Calu3 (cell line): ENCODE data around the gene LAGE3. TPM values are rescaled to one million over a fixed set of nuclear protein-coding genes. Genes with fewer than 3 reads are reported as not detected.
A peak's percentile ranks its signal among the peaks of the same experiment; 100 is the strongest.

ENCODE experiments used
- BruUV-seq: library from RNA; stranded (reverse); fragments of 400-500 nt; replicated peaks from 2 replicates; lab custom pipeline; 2021; lab: Mats Ljungman, UMichigan
- CTCF ChIA-PET: fragments of 300-600 bp; sonication (Branson Sonifier 250); formaldehyde crosslinking; loops from one replicate; lab custom pipeline; 2022; ENCODE audit warnings: antibody characterized with exemption; lab: Charles Lee
- DNase-seq: peaks from one replicate; pipeline ENCODE4 v3.0.0; 2022
- H3K27ac Mint-ChIP-seq: one replicate; pipeline ENCODE4 v1.8.0; 2022; ENCODE audit warnings: mixed read lengths; ENCODE audit not compliant: unreplicated experiment
- H3K27me3 Mint-ChIP-seq: one replicate; pipeline ENCODE4 v1.8.0; 2022; ENCODE audit warnings: mixed read lengths; ENCODE audit not compliant: unreplicated experiment
- H3K36me3 Mint-ChIP-seq: one replicate; pipeline ENCODE4 v1.8.0; 2022; ENCODE audit warnings: mild to moderate bottlenecking, moderate library complexity, mixed read lengths; ENCODE audit not compliant: insufficient read depth, unreplicated experiment
- H3K4me1 Mint-ChIP-seq: one replicate; pipeline ENCODE4 v1.8.0; 2022; ENCODE audit warnings: mild to moderate bottlenecking, low read depth, mixed read lengths; ENCODE audit not compliant: unreplicated experiment
- H3K4me3 Mint-ChIP-seq: one replicate; pipeline ENCODE4 v1.8.0; 2022; ENCODE audit warnings: mild to moderate bottlenecking, low read depth, moderate library complexity, mixed read lengths; ENCODE audit not compliant: unreplicated experiment
- H3K9me3 Mint-ChIP-seq: one replicate; pipeline ENCODE4 v1.8.0; 2022; ENCODE audit warnings: low read depth, mixed read lengths; ENCODE audit not compliant: unreplicated experiment
- intact Hi-C: fragments of 100-400 bp; cut with micrococcal nuclease; formaldehyde crosslinking; loops from one replicate; pipeline ENCODE4 v1.10.0; 2022; ENCODE audit not compliant: unreplicated experiment
- microRNA-seq: library from miRNA; unstranded; fragments of <30 nt; microRNA quantifications from one replicate; pipeline ENCODE4 v1.2.0, GENCODE V29; 2022
- total RNA-seq: library from RNA; stranded (reverse); gene quantifications from 2 replicates; pipeline ENCODE4 v1.2.3, GENCODE V29; 2022
- TF ChIP-seq, protein P1 (sequence below): fragments of 200-600 bp; IDR thresholded peaks from one replicate; pipeline ENCODE4 v1.8.0; 2022; ENCODE audit warnings: antibody characterized with exemption; ENCODE audit not compliant: unreplicated experiment

The LAGE3 gene
- total RNA-seq, 1 experiment from 2014 or later = 25.5 TPM

DNA sequence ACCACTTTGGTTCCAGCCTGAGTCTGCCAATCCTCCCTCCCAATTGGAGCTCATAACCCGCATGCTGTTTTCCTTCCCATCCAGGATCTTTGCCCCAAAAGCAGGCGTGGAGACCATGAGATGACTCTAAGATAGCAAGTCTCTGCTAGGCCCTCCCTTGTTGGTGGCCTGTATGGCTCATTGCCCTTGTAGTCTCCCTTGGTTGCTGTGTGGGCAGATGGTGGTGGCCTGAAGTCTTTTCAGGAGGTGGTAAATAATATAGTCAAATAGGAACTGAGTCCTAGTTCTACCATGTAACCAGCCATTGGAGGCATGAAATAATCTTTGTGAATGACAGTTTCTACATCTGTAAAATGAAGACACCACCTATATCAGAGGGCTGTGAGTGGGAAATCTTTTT lies 49.4 kb downstream of the LAGE3 start:
- no peaks in the 10 kb centered on the region for H3K27me3 Mint-ChIP-seq
- intact Hi-C loops = no loop called here
- TF ChIP-seq, protein P1, sequence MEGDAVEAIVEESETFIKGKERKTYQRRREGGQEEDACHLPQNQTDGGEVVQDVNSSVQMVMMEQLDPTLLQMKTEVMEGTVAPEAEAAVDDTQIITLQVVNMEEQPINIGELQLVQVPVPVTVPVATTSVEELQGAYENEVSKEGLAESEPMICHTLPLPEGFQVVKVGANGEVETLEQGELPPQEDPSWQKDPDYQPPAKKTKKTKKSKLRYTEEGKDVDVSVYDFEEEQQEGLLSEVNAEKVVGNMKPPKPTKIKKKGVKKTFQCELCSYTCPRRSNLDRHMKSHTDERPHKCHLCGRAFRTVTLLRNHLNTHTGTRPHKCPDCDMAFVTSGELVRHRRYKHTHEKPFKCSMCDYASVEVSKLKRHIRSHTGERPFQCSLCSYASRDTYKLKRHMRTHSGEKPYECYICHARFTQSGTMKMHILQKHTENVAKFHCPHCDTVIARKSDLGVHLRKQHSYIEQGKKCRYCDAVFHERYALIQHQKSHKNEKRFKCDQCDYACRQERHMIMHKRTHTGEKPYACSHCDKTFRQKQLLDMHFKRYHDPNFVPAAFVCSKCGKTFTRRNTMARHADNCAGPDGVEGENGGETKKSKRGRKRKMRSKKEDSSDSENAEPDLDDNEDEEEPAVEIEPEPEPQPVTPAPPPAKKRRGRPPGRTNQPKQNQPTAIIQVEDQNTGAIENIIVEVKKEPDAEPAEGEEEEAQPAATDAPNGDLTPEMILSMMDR = no peak
- H3K4me1 Mint-ChIP-seq = peaks cover 24% of the 10 kb centered on the region
- H3K4me3 Mint-ChIP-seq = peak overlapping the region; percentile 79
- H3K27ac Mint-ChIP-seq = no peak overlapping the region
- peaks cover 38% of the 10 kb centered on the region for H3K36me3 Mint-ChIP-seq
- BruUV-seq = TSS peak; percentile 72
- DNase-seq = no peak
- no peaks in the 10 kb centered on the region for H3K9me3 Mint-ChIP-seq
- CTCF ChIA-PET = no interaction called here

DNA sequence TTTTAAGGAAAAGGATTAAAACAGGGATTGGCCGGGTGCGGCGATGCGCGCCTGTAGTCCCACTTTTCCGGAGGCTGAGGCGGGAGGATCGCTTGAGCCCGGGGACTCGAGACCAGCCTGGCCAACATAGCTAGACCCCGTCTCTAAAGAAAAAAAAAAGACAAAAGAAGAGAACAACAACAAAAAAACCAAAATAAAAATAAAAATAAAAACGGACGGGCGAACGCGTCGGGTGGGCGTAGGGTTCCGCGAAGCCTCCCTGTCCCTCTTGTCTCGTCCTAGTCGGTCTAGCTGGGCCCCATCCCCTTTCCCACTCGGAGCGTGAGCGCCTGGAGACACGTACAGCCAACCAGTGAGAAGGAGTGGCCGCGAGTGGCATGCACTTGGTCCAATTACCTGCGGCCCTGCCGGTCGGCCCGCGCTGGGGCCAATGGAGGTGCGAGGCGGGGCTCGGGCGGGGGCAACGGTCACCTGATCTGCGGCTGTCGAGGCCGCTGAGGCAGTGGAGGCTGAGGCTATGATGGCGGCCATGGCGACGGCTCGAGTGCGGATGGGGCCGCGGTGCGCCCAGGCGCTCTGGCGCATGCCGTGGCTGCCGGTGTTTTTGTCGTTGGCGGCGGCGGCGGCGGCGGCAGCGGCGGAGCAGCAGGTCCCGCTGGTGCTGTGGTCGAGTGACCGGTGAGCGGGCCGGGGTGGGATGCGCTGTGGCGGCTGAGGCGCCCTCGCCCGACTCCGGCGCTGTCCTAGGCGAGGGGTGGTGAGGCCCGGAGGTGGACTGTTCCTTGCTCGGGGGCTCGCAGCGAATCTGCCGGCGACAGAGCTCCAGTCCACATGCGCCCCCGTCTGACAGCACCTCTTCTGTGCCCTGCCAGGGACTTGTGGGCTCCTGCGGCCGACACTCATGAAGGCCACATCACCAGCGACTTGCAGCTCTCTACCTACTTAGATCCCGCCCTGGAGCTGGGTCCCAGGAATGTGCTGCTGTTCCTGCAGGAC lies 50.6 kb downstream of the LAGE3 start, which contains the start of gene ATP6AP1:
ATP6AP1 (plus strand) TSS at position 502 of the 996 bp plus-strand sequence; CDS start at position 518, 16 bp downstream.
- intact Hi-C loops = no loop called here
- peaks cover 42% of the 10 kb centered on the region for H3K36me3 Mint-ChIP-seq
- no peaks in the 10 kb centered on the region for H3K27me3 Mint-ChIP-seq
- peak within 1 kb of the TSS; percentile 79 for H3K4me3 Mint-ChIP-seq
- DNase-seq = peak; percentile 94
- CTCF ChIA-PET = interaction anchor here (0.6 to 1.6 kb wide), 2 partner anchors 22 to 55 kb away, joined by 3 to 6 read pairs; no protein-coding TSS in a partner anchor
- TF ChIP-seq, protein P1 = no peak
- H3K4me1 Mint-ChIP-seq = peaks cover 24% of the 10 kb centered on the region
- H3K27ac Mint-ChIP-seq = peak within 1 kb of the TSS; percentile 95
- no peaks in the 10 kb centered on the region for H3K9me3 Mint-ChIP-seq
- BruUV-seq = no TSS peak

Small RNA genes lying within 50 kb of the gene (microRNA-seq; reads per million reads assigned to microRNA genes)
- 2.8 reads per million for gene MIR6858

Other genes starting within 250 kb of the LAGE3 start
- gene OPN1MW3, start 221.7 kb downstream of the LAGE3 start, total RNA-seq = not detected in 2 replicates
- gene TEX28, start 184.2 kb downstream of the LAGE3 start, total RNA-seq = not detected in 2 replicates
- not detected in 2 replicates for gene TKTL1, start 183.5 kb downstream of the LAGE3 start, total RNA-seq
- 973 and 1,240 TPM in 2 replicates for gene FLNA, start 104.6 kb downstream of the LAGE3 start, total RNA-seq
- gene EMD, start 100.0 kb downstream of the LAGE3 start, total RNA-seq = 75.1 TPM in 2 replicates
- 1,458 and 1,495 TPM in 2 replicates for gene RPL10, start 80.9 kb downstream of the LAGE3 start, total RNA-seq
- gene DNASE1L1, start 70.0 kb downstream of the LAGE3 start, total RNA-seq = 28.8 and 30.6 TPM in 2 replicates
- gene TAFAZZIN, start 67.7 kb downstream of the LAGE3 start, total RNA-seq = 55.0 and 56.3 TPM in 2 replicates
- gene ATP6AP1, start 50.6 kb downstream of the LAGE3 start, total RNA-seq = 109 and 124 TPM in 2 replicates
- 118 and 130 TPM in 2 replicates for gene GDI1, start 42.1 kb downstream of the LAGE3 start, total RNA-seq
- 87.9 and 88.9 TPM in 2 replicates for gene FAM50A, start 35.1 kb downstream of the LAGE3 start, total RNA-seq
- gene PLXNA3, start 21.0 kb downstream of the LAGE3 start, total RNA-seq = 74.0 and 82.6 TPM in 2 replicates
- 37.6 and 41.3 TPM in 2 replicates for gene UBL4A, start 7.3 kb upstream of the LAGE3 start, total RNA-seq
- gene SLC10A3, start 11.3 kb upstream of the LAGE3 start, total RNA-seq = 21.5 and 27.1 TPM in 2 replicates
- 36.8 and 39.5 TPM in 2 replicates for gene FAM3A, start 37.0 kb upstream of the LAGE3 start, total RNA-seq
- 180 and 229 TPM in 2 replicates for gene G6PD, start 67.6 kb upstream of the LAGE3 start, total RNA-seq
- 39.9 and 46.3 TPM in 2 replicates for gene IKBKG, start 68.3 kb upstream of the LAGE3 start, total RNA-seq
- gene CTAG1A, start 105.9 kb upstream of the LAGE3 start, total RNA-seq = not detected in 2 replicates
- not detected in 2 replicates for gene CTAG1B, start 140.0 kb upstream of the LAGE3 start, total RNA-seq
- not detected in 2 replicates for gene CTAG2, start 174.3 kb upstream of the LAGE3 start, total RNA-seq